K562 (cell line): ENCODE results near the gene SDR9C7. TPM values are rescaled to one million over a fixed set of nuclear protein-coding genes. Genes with fewer than 3 reads are reported as not detected.

Source experiments
- DACH1 ChIP-seq: fragments of 450-650 bp; IDR thresholded peaks from 2 replicates; pipeline ENCODE4 v1.6.1; 2018; ENCODE audit not compliant: partially characterized antibody
- FIP1L1 ChIP-seq: fragments of 200-400 bp; formaldehyde crosslinking; IDR thresholded peaks from 2 replicates; pipeline ENCODE4 v1.6.1; 2018; ENCODE audit warnings: mild to moderate bottlenecking, low read depth, low read length; ENCODE audit not compliant: poor library complexity, severe bottlenecking
- GATAD2A ChIP-seq: fragments of 450-650 bp; IDR thresholded peaks from 2 replicates; pipeline ENCODE4 v1.6.1; 2017
- KAT8 ChIP-seq: fragments of 450-650 bp; IDR thresholded peaks from 2 replicates; pipeline ENCODE4 v1.6.1; 2016; ENCODE audit warnings: low read depth, mild to moderate bottlenecking
- KDM5B ChIP-seq: fragments of 200-600 bp; sonication (generic); IDR thresholded peaks from 2 replicates; pipeline ENCODE4 v1.6.1; 2012; ENCODE audit warnings: low read depth, mild to moderate bottlenecking, moderate library complexity, low read length, control low read depth, inconsistent platforms; ENCODE audit not compliant: insufficient replicate concordance
- OTX1 ChIP-seq: fragments of 450-650 bp; formaldehyde crosslinking; IDR thresholded peaks from 2 replicates; pipeline ENCODE4 v1.4.0; 2022; ENCODE audit warnings: mild to moderate bottlenecking
- POLR2AphosphoS2 ChIP-seq: IDR thresholded peaks from 2 replicates; pipeline ENCODE4 v1.6.1; 2012; ENCODE audit warnings: low read length, improper control_type of control experiment
- POLR2AphosphoS5 ChIP-seq: IDR thresholded peaks from 2 replicates; pipeline ENCODE4 v1.6.1; 2011; ENCODE audit warnings: mild to moderate bottlenecking, low read depth, low read length, moderate library complexity; ENCODE audit not compliant: control insufficient read depth, insufficient read depth
- PYGO2 ChIP-seq: fragments of 450-650 bp; IDR thresholded peaks from 2 replicates; pipeline ENCODE4 v1.6.1; 2016; ENCODE audit warnings: mild to moderate bottlenecking, missing genetic modification characterization, moderate library complexity, missing compliant biosample characterization
- RBM34 ChIP-seq: fragments of 200-400 bp; formaldehyde crosslinking; IDR thresholded peaks from 2 replicates; pipeline ENCODE4 v1.6.1; 2018; ENCODE audit warnings: low read length, borderline replicate concordance; ENCODE audit not compliant: insufficient read depth
- SRSF3 ChIP-seq: fragments of 200-400 bp; formaldehyde crosslinking; IDR thresholded peaks from 2 replicates; pipeline ENCODE4 v1.6.1; 2016; ENCODE audit warnings: mild to moderate bottlenecking, low read length, moderate library complexity; ENCODE audit not compliant: insufficient read depth
- ZBED1 ChIP-seq: IDR thresholded peaks from 2 replicates; pipeline ENCODE4 v1.6.1; 2014
- ZBTB1 ChIP-seq: sonication (generic); formaldehyde crosslinking; IDR thresholded peaks from 2 replicates; pipeline ENCODE4 v1.8.1; 2023; ENCODE audit warnings: missing genetic modification reagents, low read depth, mild to moderate bottlenecking, borderline replicate concordance
- ZNF133 ChIP-seq: fragments of 250-450 bp; sonication (Bioruptor Pico); IDR thresholded peaks from 2 replicates; pipeline ENCODE4 v1.4.0; 2020; ENCODE audit warnings: mild to moderate bottlenecking
- ZNF830 ChIP-seq: fragments of 250-450 bp; sonication (Bioruptor Pico); IDR thresholded peaks from 2 replicates; pipeline ENCODE4 v1.5.0; 2021; ENCODE audit warnings: mild to moderate bottlenecking
- polyA plus RNA-seq, 8 experiments: library from polyadenylated mRNA; depleted of rRNA in 4 of 8; stranded (reverse) in 5 of 8; unstranded in 3 of 8; fragments of >200 nt; fragmentation: Nextera tagmentation in 2 of 8; fragmentation: Illumina TruSeq in 1 of 8; extraction: Ambion mirVana in 2 of 8; extraction: Trizol in 1 of 8; gene quantifications; 2 replicates each; pipeline versions ENCODE4 v1.2.1 to v1.2.3, GENCODE V29; 2011 to 2014; ENCODE audit warnings: inconsistent platforms in 1 of 8, missing spikeins in 1 of 8
- total RNA-seq, 7 experiments: library from RNA; depleted of rRNA in 6 of 7; stranded (reverse); fragments of >200 nt in 6 of 7; fragmentation: Illumina TruSeq in 2 of 7; extraction: Trizol in 2 of 7; gene quantifications; 2 replicates each; pipeline versions ENCODE4 v1.2.1 to v1.2.3, GENCODE V29; 2011 to 2021; ENCODE audit warnings: low replicate concordance in 1 of 7
- TF ChIP-seq, protein P1 (sequence below): sonication (generic); formaldehyde crosslinking; IDR thresholded peaks from 2 replicates; pipeline ENCODE4 v1.8.0; 2022; ENCODE audit warnings: missing genetic modification reagents, mild to moderate bottlenecking, borderline replicate concordance
- TF ChIP-seq, protein P2 (sequence below): sonication (generic); formaldehyde crosslinking; IDR thresholded peaks from 2 replicates; pipeline ENCODE4 v1.8.1; 2023; ENCODE audit warnings: mild to moderate bottlenecking, missing genetic modification reagents
- TF ChIP-seq, protein P3 (sequence below): fragments of 200-800 bp; sonication (Bioruptor generic); IDR thresholded peaks from 2 replicates; pipeline ENCODE4 v1.6.1; 2017; ENCODE audit warnings: missing genetic modification characterization, missing compliant biosample characterization
- TF ChIP-seq, protein P4 (sequence below): sonication (generic); formaldehyde crosslinking; IDR thresholded peaks from 2 replicates; pipeline ENCODE4 v1.8.0; 2022; ENCODE audit warnings: mild to moderate bottlenecking, missing genetic modification reagents
- TF ChIP-seq, protein P5 (sequence below): fragments of 450-650 bp; formaldehyde crosslinking; IDR thresholded peaks from 2 replicates; pipeline ENCODE4 v1.4.0; 2020; ENCODE audit warnings: mild to moderate bottlenecking, moderate library complexity

Gene SDR9C7
- total and polyA plus RNA-seq, 9 of the 15 experiments (the other 6 are each of a cell fraction or from before 2014, with no cell fraction given) = 0.04 to 0.59 (median 0.06) TPM; not detected in 6

DNA sequence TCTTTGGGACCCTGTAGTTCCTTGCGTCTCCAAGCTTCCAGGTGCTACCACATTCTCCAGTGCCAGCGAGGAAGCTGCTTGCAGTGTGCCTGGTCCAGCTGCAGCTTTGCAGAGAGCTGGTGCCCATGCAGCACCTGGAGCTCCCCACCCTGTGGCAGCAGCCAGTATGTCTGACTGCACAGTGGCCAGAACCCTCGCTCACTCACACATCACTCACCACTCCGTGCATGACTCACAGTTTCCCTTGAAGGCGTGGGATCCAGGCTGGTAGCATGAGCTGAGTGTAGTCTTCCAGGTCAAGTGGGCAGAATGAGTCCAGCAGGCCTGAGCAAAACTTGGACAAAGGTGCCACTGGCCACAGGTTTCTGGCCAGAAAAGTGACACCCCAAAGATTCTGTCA, 33.6 kb downstream of the SDR9C7 start (continued):
- TF ChIP-seq, protein P1, sequence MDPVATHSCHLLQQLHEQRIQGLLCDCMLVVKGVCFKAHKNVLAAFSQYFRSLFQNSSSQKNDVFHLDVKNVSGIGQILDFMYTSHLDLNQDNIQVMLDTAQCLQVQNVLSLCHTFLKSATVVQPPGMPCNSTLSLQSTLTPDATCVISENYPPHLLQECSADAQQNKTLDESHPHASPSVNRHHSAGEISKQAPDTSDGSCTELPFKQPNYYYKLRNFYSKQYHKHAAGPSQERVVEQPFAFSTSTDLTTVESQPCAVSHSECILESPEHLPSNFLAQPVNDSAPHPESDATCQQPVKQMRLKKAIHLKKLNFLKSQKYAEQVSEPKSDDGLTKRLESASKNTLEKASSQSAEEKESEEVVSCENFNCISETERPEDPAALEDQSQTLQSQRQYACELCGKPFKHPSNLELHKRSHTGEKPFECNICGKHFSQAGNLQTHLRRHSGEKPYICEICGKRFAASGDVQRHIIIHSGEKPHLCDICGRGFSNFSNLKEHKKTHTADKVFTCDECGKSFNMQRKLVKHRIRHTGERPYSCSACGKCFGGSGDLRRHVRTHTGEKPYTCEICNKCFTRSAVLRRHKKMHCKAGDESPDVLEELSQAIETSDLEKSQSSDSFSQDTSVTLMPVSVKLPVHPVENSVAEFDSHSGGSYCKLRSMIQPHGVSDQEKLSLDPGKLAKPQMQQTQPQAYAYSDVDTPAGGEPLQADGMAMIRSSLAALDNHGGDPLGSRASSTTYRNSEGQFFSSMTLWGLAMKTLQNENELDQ (CRISPR knock-in tag) = no peak
- TF ChIP-seq ZBED1 = no peak
- no peak for TF ChIP-seq GATAD2A
- TF ChIP-seq SRSF3 = no peak
- TF ChIP-seq ZNF133 (CRISPR knock-in tag) = no peak
- no peak for TF ChIP-seq POLR2AphosphoS2
- TF ChIP-seq ZNF830 (CRISPR knock-in tag) = no peak
- TF ChIP-seq DACH1 = no peak
- TF ChIP-seq, protein P2, sequence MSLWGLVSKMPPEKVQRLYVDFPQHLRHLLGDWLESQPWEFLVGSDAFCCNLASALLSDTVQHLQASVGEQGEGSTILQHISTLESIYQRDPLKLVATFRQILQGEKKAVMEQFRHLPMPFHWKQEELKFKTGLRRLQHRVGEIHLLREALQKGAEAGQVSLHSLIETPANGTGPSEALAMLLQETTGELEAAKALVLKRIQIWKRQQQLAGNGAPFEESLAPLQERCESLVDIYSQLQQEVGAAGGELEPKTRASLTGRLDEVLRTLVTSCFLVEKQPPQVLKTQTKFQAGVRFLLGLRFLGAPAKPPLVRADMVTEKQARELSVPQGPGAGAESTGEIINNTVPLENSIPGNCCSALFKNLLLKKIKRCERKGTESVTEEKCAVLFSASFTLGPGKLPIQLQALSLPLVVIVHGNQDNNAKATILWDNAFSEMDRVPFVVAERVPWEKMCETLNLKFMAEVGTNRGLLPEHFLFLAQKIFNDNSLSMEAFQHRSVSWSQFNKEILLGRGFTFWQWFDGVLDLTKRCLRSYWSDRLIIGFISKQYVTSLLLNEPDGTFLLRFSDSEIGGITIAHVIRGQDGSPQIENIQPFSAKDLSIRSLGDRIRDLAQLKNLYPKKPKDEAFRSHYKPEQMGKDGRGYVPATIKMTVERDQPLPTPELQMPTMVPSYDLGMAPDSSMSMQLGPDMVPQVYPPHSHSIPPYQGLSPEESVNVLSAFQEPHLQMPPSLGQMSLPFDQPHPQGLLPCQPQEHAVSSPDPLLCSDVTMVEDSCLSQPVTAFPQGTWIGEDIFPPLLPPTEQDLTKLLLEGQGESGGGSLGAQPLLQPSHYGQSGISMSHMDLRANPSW = 0 out of 2 replicates have a peak, but pooled peaks have one; percentile 52
- TF ChIP-seq, protein P3, sequence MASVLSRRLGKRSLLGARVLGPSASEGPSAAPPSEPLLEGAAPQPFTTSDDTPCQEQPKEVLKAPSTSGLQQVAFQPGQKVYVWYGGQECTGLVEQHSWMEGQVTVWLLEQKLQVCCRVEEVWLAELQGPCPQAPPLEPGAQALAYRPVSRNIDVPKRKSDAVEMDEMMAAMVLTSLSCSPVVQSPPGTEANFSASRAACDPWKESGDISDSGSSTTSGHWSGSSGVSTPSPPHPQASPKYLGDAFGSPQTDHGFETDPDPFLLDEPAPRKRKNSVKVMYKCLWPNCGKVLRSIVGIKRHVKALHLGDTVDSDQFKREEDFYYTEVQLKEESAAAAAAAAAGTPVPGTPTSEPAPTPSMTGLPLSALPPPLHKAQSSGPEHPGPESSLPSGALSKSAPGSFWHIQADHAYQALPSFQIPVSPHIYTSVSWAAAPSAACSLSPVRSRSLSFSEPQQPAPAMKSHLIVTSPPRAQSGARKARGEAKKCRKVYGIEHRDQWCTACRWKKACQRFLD = no peak
- no peak for TF ChIP-seq POLR2AphosphoS5
- TF ChIP-seq FIP1L1 = no peak
- TF ChIP-seq ZBTB1 (CRISPR knock-in tag) = no peak
- no peak for TF ChIP-seq PYGO2 (tag)
- TF ChIP-seq KAT8 = no peak
- TF ChIP-seq KDM5B = no peak
- no peak for TF ChIP-seq OTX1 (CRISPR knock-in tag)
- no peak for TF ChIP-seq RBM34
- TF ChIP-seq, protein P4, sequence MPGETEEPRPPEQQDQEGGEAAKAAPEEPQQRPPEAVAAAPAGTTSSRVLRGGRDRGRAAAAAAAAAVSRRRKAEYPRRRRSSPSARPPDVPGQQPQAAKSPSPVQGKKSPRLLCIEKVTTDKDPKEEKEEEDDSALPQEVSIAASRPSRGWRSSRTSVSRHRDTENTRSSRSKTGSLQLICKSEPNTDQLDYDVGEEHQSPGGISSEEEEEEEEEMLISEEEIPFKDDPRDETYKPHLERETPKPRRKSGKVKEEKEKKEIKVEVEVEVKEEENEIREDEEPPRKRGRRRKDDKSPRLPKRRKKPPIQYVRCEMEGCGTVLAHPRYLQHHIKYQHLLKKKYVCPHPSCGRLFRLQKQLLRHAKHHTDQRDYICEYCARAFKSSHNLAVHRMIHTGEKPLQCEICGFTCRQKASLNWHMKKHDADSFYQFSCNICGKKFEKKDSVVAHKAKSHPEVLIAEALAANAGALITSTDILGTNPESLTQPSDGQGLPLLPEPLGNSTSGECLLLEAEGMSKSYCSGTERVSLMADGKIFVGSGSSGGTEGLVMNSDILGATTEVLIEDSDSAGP = 0 out of 2 replicates have a peak, but pooled peaks have one; percentile 59
- TF ChIP-seq, protein P5, sequence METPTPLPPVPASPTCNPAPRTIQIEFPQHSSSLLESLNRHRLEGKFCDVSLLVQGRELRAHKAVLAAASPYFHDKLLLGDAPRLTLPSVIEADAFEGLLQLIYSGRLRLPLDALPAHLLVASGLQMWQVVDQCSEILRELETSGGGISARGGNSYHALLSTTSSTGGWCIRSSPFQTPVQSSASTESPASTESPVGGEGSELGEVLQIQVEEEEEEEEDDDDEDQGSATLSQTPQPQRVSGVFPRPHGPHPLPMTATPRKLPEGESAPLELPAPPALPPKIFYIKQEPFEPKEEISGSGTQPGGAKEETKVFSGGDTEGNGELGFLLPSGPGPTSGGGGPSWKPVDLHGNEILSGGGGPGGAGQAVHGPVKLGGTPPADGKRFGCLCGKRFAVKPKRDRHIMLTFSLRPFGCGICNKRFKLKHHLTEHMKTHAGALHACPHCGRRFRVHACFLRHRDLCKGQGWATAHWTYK = no peak
